Neural cell (in vitro differentiated cells): ENCODE results near the gene ARHGEF19. TPM values are rescaled to one million over a fixed set of nuclear protein-coding genes. Genes with fewer than 3 reads are reported as not detected.

Source experiments
- H2AFZ ChIP-seq: fragments of 200-600, 300-800 bp; sonication (generic), shearing (Covaris generic); 2 replicates; pipeline ENCODE4 v1.6.0; 2014; ENCODE audit warnings: low read depth, mild to moderate bottlenecking, antibody characterized with exemption, low read length, moderate library complexity
- H3F3A ChIP-seq: fragments of 200-600 bp; shearing (Covaris generic); 2 replicates; pipeline ENCODE4 v1.6.1; 2016; ENCODE audit warnings: mild to moderate bottlenecking, moderate library complexity, mixed read lengths, antibody characterized with exemption, low read length; ENCODE audit not compliant: insufficient read depth, poor library complexity, severe bottlenecking
- H3K27ac ChIP-seq: fragments of 200-600, 300-800 bp; sonication (generic), shearing (Covaris generic); 2 replicates; pipeline ENCODE4 v1.5.1; 2014; ENCODE audit warnings: mild to moderate bottlenecking, low read length, moderate library complexity
- H3K27me3 ChIP-seq: fragments of 300-800, 200-600 bp; sonication (generic), shearing (Covaris generic); 2 replicates; pipeline ENCODE4 v1.6.0; 2014; ENCODE audit warnings: mild to moderate bottlenecking, low read depth, low read length, moderate library complexity; ENCODE audit not compliant: insufficient read depth
- H3K36me3 ChIP-seq: fragments of 300-800, 200-600 bp; sonication (generic), shearing (Covaris generic); 2 replicates; pipeline ENCODE4 v1.5.1; 2014; ENCODE audit warnings: mild to moderate bottlenecking, antibody characterized with exemption, low read length, moderate library complexity; ENCODE audit not compliant: insufficient read depth
- H3K4me2 ChIP-seq: fragments of 300-800, 200-600 bp; sonication (generic), shearing (Covaris generic); 2 replicates; pipeline ENCODE4 v1.6.0; 2014; ENCODE audit warnings: mild to moderate bottlenecking, low read length
- H3K4me3 ChIP-seq: fragments of 300-800, 200-600 bp; sonication (generic), shearing (Covaris generic); 2 replicates; pipeline ENCODE4 v1.5.1; 2014; ENCODE audit warnings: mild to moderate bottlenecking, low read length, moderate library complexity
- H3K79me2 ChIP-seq: fragments of 200-600 bp; shearing (Covaris generic); replicated peaks from 2 replicates; pipeline ENCODE4 v1.6.0; 2014; ENCODE audit warnings: mild to moderate bottlenecking, low read length, moderate library complexity; ENCODE audit not compliant: insufficient read depth
- H3K9ac ChIP-seq: fragments of 300-800, 200-600 bp; sonication (generic), shearing (Covaris generic); 2 replicates; pipeline ENCODE4 v1.6.1; 2016; ENCODE audit warnings: mild to moderate bottlenecking, low read length, mixed read lengths
- H3K9me2 ChIP-seq: fragments of 200-600 bp; shearing (Covaris generic); 2 replicates; pipeline ENCODE4 v1.6.1; 2016; ENCODE audit warnings: mild to moderate bottlenecking, low read length, mixed read lengths; ENCODE audit not compliant: insufficient read depth
- H3K9me3 ChIP-seq: fragments of 200-600, 300-800 bp; sonication (generic), shearing (Covaris generic); 2 replicates; pipeline ENCODE4 v1.6.1; 2016; ENCODE audit warnings: mild to moderate bottlenecking, mixed run types, low read length, moderate library complexity, mixed read lengths
- H4K20me1 ChIP-seq: fragments of 200-600 bp; shearing (Covaris generic); 2 replicates; pipeline ENCODE4 v1.6.1; 2016; ENCODE audit warnings: mild to moderate bottlenecking, mixed run types; ENCODE audit not compliant: insufficient read depth
- CTCF ChIP-seq: fragments of 450-650 bp; IDR thresholded peaks from 2 replicates; pipeline ENCODE4 v1.5.1; 2014; ENCODE audit warnings: antibody characterized with exemption, mild to moderate bottlenecking, moderate library complexity; ENCODE audit not compliant: poor library complexity, severe bottlenecking
- EP300 ChIP-seq: fragments of 450-650 bp; conservative IDR thresholded peaks from 2 replicates; pipeline ENCODE4 v1.6.1; 2014; ENCODE audit warnings: antibody characterized with exemption, mild to moderate bottlenecking, moderate library complexity; ENCODE audit not compliant: poor library complexity, severe bottlenecking
- EZH2 ChIP-seq: fragments of 200-600, 300-800 bp; shearing (Covaris generic), sonication (generic); IDR thresholded peaks from 2 replicates; pipeline ENCODE4 v1.6.1; 2014; ENCODE audit warnings: antibody characterized with exemption, low read length, borderline replicate concordance, mild to moderate bottlenecking; ENCODE audit not compliant: insufficient read depth, poor library complexity, severe bottlenecking
- MXI1 ChIP-seq: fragments of 450-650 bp; conservative IDR thresholded peaks from 2 replicates; pipeline ENCODE4 v1.6.1; 2014; ENCODE audit warnings: antibody characterized with exemption, mild to moderate bottlenecking; ENCODE audit not compliant: poor library complexity, severe bottlenecking
- POLR2AphosphoS5 ChIP-seq: IDR thresholded peaks from 2 replicates; pipeline ENCODE4 v1.6.1; 2012
- RAD21 ChIP-seq: fragments of 450-650 bp; conservative IDR thresholded peaks from 2 replicates; pipeline ENCODE4 v1.6.1; 2014; ENCODE audit warnings: antibody characterized with exemption, mild to moderate bottlenecking, moderate library complexity
- SMC3 ChIP-seq: fragments of 450-650 bp; conservative IDR thresholded peaks from 2 replicates; pipeline ENCODE4 v1.6.1; 2014; ENCODE audit warnings: antibody characterized with exemption, mild to moderate bottlenecking, moderate library complexity; ENCODE audit not compliant: poor library complexity
- TAF1 ChIP-seq: IDR thresholded peaks from 2 replicates; pipeline ENCODE4 v1.6.1; 2012; ENCODE audit warnings: low read depth
- polyA plus RNA-seq: library from polyadenylated mRNA; depleted of rRNA; stranded (reverse); fragments of >200 nt; gene quantifications from 2 replicates; pipeline ENCODE4 v1.2.3, GENCODE V29; 2014
- TF ChIP-seq, protein P1 (sequence below): IDR thresholded peaks from 2 replicates; pipeline ENCODE4 v1.6.1; 2012; ENCODE audit warnings: borderline replicate concordance

Gene ARHGEF19
- polyA plus RNA-seq, 1 donor from 2014 or later, result 0.93 TPM

GRCh38 chr1:16236511-16237342, 24.3 kb upstream of the ARHGEF19 start, which contains the start of gene CPLANE2:
Gene CPLANE2, minus strand, starts transcription at chr1:16237183. Its CDS starts 441 bp downstream, at chr1:16236742.
- Histone ChIP-seq H3K27me3 (no peaks in the 10 kb centered on the region), H3K9me3 (no peaks in the 10 kb centered on the region), H3K27ac (peak within 1 kb of the TSS; percentile 70), H3K36me3 (no peaks in the 10 kb centered on the region), H3K9ac (peak within 1 kb of the TSS; percentile 76), H3K4me3 (peak within 1 kb of the TSS; percentile 81), H2AFZ (peak within 1 kb of the TSS; percentile 91), H3K79me2 (no peaks in the 10 kb centered on the region), H3F3A (no peaks in the 10 kb centered on the region), H3K9me2 (no peaks in the 10 kb centered on the region), H3K4me2 (peak within 1 kb of the TSS; percentile 77), H4K20me1 (no peaks in the 10 kb centered on the region)
- TF ChIP-seq POLR2AphosphoS5, result peak; percentile 83
- TF ChIP-seq, protein P1, sequence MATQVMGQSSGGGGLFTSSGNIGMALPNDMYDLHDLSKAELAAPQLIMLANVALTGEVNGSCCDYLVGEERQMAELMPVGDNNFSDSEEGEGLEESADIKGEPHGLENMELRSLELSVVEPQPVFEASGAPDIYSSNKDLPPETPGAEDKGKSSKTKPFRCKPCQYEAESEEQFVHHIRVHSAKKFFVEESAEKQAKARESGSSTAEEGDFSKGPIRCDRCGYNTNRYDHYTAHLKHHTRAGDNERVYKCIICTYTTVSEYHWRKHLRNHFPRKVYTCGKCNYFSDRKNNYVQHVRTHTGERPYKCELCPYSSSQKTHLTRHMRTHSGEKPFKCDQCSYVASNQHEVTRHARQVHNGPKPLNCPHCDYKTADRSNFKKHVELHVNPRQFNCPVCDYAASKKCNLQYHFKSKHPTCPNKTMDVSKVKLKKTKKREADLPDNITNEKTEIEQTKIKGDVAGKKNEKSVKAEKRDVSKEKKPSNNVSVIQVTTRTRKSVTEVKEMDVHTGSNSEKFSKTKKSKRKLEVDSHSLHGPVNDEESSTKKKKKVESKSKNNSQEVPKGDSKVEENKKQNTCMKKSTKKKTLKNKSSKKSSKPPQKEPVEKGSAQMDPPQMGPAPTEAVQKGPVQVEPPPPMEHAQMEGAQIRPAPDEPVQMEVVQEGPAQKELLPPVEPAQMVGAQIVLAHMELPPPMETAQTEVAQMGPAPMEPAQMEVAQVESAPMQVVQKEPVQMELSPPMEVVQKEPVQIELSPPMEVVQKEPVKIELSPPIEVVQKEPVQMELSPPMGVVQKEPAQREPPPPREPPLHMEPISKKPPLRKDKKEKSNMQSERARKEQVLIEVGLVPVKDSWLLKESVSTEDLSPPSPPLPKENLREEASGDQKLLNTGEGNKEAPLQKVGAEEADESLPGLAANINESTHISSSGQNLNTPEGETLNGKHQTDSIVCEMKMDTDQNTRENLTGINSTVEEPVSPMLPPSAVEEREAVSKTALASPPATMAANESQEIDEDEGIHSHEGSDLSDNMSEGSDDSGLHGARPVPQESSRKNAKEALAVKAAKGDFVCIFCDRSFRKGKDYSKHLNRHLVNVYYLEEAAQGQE, result peak; percentile 76
- TF ChIP-seq TAF1, result peak; percentile 63
- peak; percentile 34 for TF ChIP-seq RAD21
- TF ChIP-seq CTCF, result peak; percentile 30
- peak; percentile 17 for TF ChIP-seq EP300
- TF ChIP-seq SMC3, result no peak
- peak; percentile 77 for TF ChIP-seq MXI1
- TF ChIP-seq EZH2, result no peak

GRCh38 chr1:16235944-16236510, 23.6 kb upstream of the ARHGEF19 start:
- no peaks in the 10 kb centered on the region for H3K79me2 ChIP-seq

More at GRCh38 chr1:16235944-16236510, 23.6 kb upstream of the ARHGEF19 start:
- Histone ChIP-seq H3K27me3 (no peaks in the 10 kb centered on the region), H3K4me3 (peak overlapping the region; percentile 81), H3K9ac (peak overlapping the region; percentile 76), H3K36me3 (no peaks in the 10 kb centered on the region), H3F3A (no peaks in the 10 kb centered on the region), H3K9me3 (no peaks in the 10 kb centered on the region), H4K20me1 (no peaks in the 10 kb centered on the region), H3K4me2 (peak overlapping the region; percentile 74), H3K9me2 (no peaks in the 10 kb centered on the region), H3K27ac (no peak overlapping the region), H2AFZ (no peak overlapping the region)
- TF ChIP-seq RAD21, result no peak
- TF ChIP-seq CTCF, result peak; percentile 23
- TF ChIP-seq EZH2, result no peak
- no peak for TF ChIP-seq EP300
